K562 (cell line): ENCODE measurements around the gene SDF4. TPM values are rescaled to one million over a fixed set of nuclear protein-coding genes. Genes with fewer than 3 reads are reported as not detected.

Experiments used
- CREM ChIP-seq: IDR thresholded peaks from 2 replicates; pipeline ENCODE4 v1.6.1; 2014; ENCODE audit warnings: antibody characterized with exemption, low read depth
- GATA2 ChIP-seq: sonication (generic); formaldehyde crosslinking; IDR thresholded peaks from 2 replicates; pipeline ENCODE4 v1.4.0; 2020; ENCODE audit warnings: mild to moderate bottlenecking, missing genetic modification reagents
- HDAC3 ChIP-seq: fragments of 450-650 bp; IDR thresholded peaks from 2 replicates; pipeline ENCODE4 v1.6.1; 2018; ENCODE audit warnings: borderline replicate concordance, mild to moderate bottlenecking, moderate library complexity; ENCODE audit not compliant: partially characterized antibody
- MAFF ChIP-seq: IDR thresholded peaks from 2 replicates; pipeline ENCODE4 v1.6.1; 2012; ENCODE audit warnings: low read length, improper control_type of control experiment
- MAFG ChIP-seq: fragments of 450-650 bp; conservative IDR thresholded peaks from 2 replicates; pipeline ENCODE4 v1.6.1; 2016; ENCODE audit warnings: missing genetic modification characterization, missing compliant biosample characterization
- MEF2A ChIP-seq: IDR thresholded peaks from 2 replicates; pipeline ENCODE4 v1.6.1; 2011; ENCODE audit warnings: low read depth, mild to moderate bottlenecking, low read length, moderate library complexity; ENCODE audit not compliant: control insufficient read depth
- MEIS2 ChIP-seq: fragments of 450-650 bp; IDR thresholded peaks from 2 replicates; pipeline ENCODE4 v1.6.1; 2014; ENCODE audit warnings: mild to moderate bottlenecking; ENCODE audit not compliant: partially characterized antibody
- PML ChIP-seq: IDR thresholded peaks from 2 replicates; pipeline ENCODE4 v1.6.1; 2012; ENCODE audit warnings: low read length, inconsistent platforms
- RFX1 ChIP-seq: fragments of 450-650 bp; IDR thresholded peaks from 2 replicates; pipeline ENCODE4 v1.6.1; 2016; ENCODE audit warnings: mild to moderate bottlenecking, moderate library complexity
- THAP12 ChIP-seq: fragments of 250-450 bp; sonication (Bioruptor Pico); IDR thresholded peaks from 2 replicates; pipeline ENCODE4 v1.9.0; 2021; ENCODE audit warnings: mild to moderate bottlenecking, inconsistent platforms
- XRCC4 ChIP-seq: IDR thresholded peaks from one replicate; pipeline ENCODE4 v1.6.1; 2011; ENCODE audit not compliant: insufficient read depth, insufficient read length; ENCODE audit errors: extremely low read depth
- ZBTB43 ChIP-seq: sonication (generic); formaldehyde crosslinking; IDR thresholded peaks from 2 replicates; pipeline ENCODE4 v1.8.0; 2023; ENCODE audit warnings: mild to moderate bottlenecking, missing genetic modification reagents
- ZC3H11A ChIP-seq: IDR thresholded peaks from 2 replicates; pipeline ENCODE4 v1.6.1; 2012; ENCODE audit warnings: low read depth, low read length, improper control_type of control experiment
- ZNF134 ChIP-seq: fragments of 250-450 bp; sonication (Bioruptor Pico); conservative IDR thresholded peaks from 2 replicates; pipeline ENCODE4 v1.4.0; 2020
- ZNF274 ChIP-seq: IDR thresholded peaks from 2 replicates; pipeline ENCODE4 v1.6.1; 2011; ENCODE audit warnings: low read depth, mild to moderate bottlenecking, low read length, moderate library complexity, borderline replicate concordance
- ZNF280B ChIP-seq: fragments of 250-450 bp; sonication (Bioruptor Pico); IDR thresholded peaks from 2 replicates; pipeline ENCODE4 v1.5.1; 2021; ENCODE audit warnings: mild to moderate bottlenecking
- ZNF41 ChIP-seq: fragments of 250-450 bp; sonication (Bioruptor Pico); conservative IDR thresholded peaks from 2 replicates; pipeline ENCODE4 v1.4.0; 2020; ENCODE audit warnings: mild to moderate bottlenecking
- ZNF436 ChIP-seq: fragments of 250-450, 450-650 bp; sonication (Bioruptor Pico); formaldehyde crosslinking; IDR thresholded peaks from 2 replicates; pipeline ENCODE4 v1.7.0; 2020; ENCODE audit warnings: mild to moderate bottlenecking
- ZNF511 ChIP-seq: sonication (generic); formaldehyde crosslinking; IDR thresholded peaks from 2 replicates; pipeline ENCODE4 v1.8.0; 2022; ENCODE audit warnings: mild to moderate bottlenecking, missing genetic modification reagents
- ZNF740 ChIP-seq, 3 experiments: fragments of 200-800 bp in 1 of 3; sonication (Bioruptor generic) in 1 of 3; sonication (generic) in 1 of 3; formaldehyde crosslinking in 1 of 3; IDR thresholded peaks; 2 replicates each; pipeline versions ENCODE4 v1.6.1 to v1.8.0; 2016 to 2022; ENCODE audit warnings: mild to moderate bottlenecking in 2 of 3, missing compliant biosample characterization in 2 of 3, missing genetic modification characterization in 2 of 3, missing genetic modification reagents in 1 of 3
- polyA plus RNA-seq, 8 experiments: library from polyadenylated mRNA; depleted of rRNA in 4 of 8; stranded (reverse) in 5 of 8; unstranded in 3 of 8; fragments of >200 nt; fragmentation: Nextera tagmentation in 2 of 8; fragmentation: Illumina TruSeq in 1 of 8; extraction: Ambion mirVana in 2 of 8; extraction: Trizol in 1 of 8; gene quantifications; 2 replicates each; pipeline versions ENCODE4 v1.2.1 to v1.2.3, GENCODE V29; 2011 to 2014; ENCODE audit warnings: inconsistent platforms in 1 of 8, missing spikeins in 1 of 8
- total RNA-seq, 7 experiments: library from RNA; depleted of rRNA in 6 of 7; stranded (reverse); fragments of >200 nt in 6 of 7; fragmentation: Illumina TruSeq in 2 of 7; extraction: Trizol in 2 of 7; gene quantifications; 2 replicates each; pipeline versions ENCODE4 v1.2.1 to v1.2.3, GENCODE V29; 2011 to 2021; ENCODE audit warnings: low replicate concordance in 1 of 7

SDF4 gene
- total and polyA plus RNA-seq, 9 of the 15 experiments (the other 6 are each of a cell fraction or from before 2014, with no cell fraction given), result 0.35 to 160 (median 65.2) TPM

GRCh38 chr1:1232796-1233566 is 1.2 kb upstream of the SDF4 start (continued):
- TF ChIP-seq HDAC3 (no peak), XRCC4 (no peak), ZNF436 (CRISPR knock-in tag) (no peak), CREM (no peak), PML (no peak), ZBTB43 (no peak), MEIS2 (no peak), MAFG (tag) (no peak), ZNF511 (CRISPR knock-in tag) (no peak), ZNF274 (no peak), RFX1 (no peak), MEF2A (no peak), ZNF740 (CRISPR knock-in tag; IDR thresholded peaks at IDR 0.05) (peak; percentile 71; the same call in 1 of the 2 replicates), ZNF740 (tag; IDR thresholded peaks at IDR 0.05) (peak; percentile 12 to 51; a peak in 1 of 4 replicates), ZC3H11A (no peak), ZNF134 (CRISPR knock-in tag) (no peak), THAP12 (CRISPR knock-in tag) (no peak), GATA2 (CRISPR knock-in tag) (no peak), MAFF (no peak), ZNF41 (CRISPR knock-in tag) (no peak), ZNF280B (CRISPR knock-in tag) (no peak)
